Measurements from ENCODE around the gene DACT3. TPM values are rescaled to one million over a fixed set of nuclear protein-coding genes. Genes with fewer than 3 reads are reported as not detected.

DACT3 gene, protein sequence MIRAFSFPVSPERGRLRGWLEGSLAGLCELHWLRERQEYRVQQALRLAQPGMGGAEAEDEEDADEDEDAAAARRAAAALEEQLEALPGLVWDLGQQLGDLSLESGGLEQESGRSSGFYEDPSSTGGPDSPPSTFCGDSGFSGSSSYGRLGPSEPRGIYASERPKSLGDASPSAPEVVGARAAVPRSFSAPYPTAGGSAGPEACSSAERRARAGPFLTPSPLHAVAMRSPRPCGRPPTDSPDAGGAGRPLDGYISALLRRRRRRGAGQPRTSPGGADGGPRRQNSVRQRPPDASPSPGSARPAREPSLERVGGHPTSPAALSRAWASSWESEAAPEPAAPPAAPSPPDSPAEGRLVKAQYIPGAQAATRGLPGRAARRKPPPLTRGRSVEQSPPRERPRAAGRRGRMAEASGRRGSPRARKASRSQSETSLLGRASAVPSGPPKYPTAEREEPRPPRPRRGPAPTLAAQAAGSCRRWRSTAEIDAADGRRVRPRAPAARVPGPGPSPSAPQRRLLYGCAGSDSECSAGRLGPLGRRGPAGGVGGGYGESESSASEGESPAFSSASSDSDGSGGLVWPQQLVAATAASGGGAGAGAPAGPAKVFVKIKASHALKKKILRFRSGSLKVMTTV
- 1.1 and 6.5 TPM in 2 replicates for total RNA-seq (ENCODE audit: low replicate concordance)

DNA sequence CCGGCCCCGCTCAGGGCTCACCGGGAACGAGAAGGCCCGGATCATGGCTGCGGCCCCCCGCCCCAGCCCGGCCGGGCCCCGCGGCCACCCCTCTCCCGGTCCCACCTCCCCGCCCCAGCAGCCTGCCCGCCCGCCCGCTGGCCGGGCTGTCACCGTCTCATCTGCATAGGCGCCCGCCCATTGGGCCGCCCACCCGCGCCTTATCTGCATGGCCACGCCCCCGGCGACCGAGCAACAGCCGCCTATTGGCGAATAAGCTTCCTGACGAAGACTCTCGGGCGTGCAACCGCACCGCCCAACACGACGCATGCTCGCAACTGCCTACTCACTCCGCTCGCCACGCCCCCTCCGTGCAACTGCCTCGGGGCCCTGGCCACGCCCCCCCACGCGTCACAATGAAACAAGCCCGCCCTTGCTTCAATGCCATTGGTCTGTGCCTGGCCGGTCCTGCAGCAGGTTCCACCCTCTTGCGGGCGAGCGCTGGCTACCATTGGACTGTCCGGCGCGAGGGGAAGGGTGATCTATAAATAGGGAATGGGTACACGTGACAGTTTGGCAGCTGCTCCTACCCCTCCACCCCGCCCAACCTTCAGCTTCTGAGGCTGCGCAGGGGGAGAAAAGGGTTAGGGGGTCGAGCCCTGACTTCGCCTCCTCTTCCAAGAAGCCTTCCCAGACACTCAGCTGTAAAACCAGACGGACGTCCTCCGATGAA, at the start of gene DACT3:
Gene DACT3, minus strand, starts transcription at position 163 of the 712 bp plus-strand sequence. Its CDS starts 118 bp downstream, at position 45.

DNA sequence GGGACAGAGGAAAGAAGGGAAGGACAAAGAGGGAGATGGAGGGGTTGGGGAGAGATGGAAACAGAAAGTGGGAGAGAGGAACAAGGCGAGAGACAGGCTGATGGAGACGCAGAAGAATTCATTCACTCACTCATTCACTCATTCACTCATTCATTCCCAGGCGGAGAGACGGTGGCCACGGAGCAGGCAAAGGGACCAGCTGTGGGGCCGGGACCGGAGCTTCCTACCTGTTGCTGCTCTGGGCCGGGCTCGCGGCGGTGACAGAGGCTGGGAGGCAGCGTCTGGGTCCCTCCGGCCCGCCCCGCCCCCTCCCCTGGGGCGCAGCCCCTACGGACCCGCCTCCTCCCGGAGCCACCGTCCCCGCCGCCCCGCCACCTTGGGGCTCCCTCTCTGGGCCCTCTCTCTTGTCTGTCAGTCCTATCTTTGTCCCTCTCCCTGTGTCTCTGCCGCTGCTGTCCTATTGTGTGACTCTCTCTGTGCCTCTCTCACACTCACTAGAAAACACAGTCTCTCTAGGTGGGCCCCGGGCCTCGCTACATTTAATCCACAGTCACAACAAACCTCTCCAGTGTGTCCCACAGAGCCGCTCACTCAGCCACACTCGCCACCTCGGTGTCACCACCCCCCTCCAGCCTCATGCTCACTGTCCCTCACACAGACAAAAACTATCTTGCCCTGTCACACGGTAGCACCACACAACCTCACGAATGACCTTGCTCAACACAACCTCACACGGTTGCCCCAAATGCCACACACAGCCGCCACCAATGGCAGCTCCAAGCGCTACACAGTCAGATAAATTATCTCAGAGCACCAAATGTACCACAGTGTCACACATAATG, 24.8 kb downstream of the DACT3 start, which contains the start of gene GNG8:
Gene GNG8, minus strand, starts transcription at position 283 of the 842 bp plus-strand sequence. CDS start 1,520 bp downstream, outside the sequence.

DNA sequence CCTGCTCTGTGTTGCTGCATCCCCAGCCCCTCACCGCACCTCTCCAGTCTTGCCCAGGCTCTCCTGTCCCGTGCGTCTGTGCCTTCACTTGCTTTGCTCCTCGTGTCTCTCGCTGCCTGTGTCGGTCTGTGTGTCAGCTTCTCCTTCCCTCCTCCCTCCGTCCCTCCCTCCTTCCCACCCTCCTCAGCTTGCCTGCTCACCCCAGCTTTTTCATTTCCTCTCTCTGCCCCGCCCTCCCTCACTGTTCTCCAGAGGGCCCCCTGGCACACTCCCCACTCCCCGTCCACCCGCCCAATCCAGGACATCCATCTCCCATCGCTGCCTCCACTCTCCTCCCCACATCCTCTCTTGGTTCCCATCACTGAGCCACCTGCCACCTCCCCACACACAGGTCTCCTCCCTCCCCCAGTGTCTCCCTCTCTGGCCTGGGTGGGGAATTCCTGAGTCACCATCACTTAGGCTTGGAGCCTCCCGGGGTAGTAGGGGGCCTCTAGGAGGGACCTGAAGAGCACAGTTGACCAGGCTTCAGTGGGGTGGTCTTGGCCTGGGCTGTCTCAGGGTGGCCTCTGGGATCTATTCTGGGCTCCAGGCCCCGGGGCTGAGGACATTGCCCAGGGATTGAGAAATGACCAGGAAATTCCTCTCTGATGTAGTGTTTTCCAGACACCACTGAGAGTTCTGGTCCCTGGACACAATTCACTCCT, 35.9 kb downstream of the DACT3 start, which contains the start of gene PTGIR:
Gene PTGIR, minus strand, starts transcription at position 132 of the 704 bp plus-strand sequence. CDS start 864 bp downstream, outside the sequence.

DNA sequence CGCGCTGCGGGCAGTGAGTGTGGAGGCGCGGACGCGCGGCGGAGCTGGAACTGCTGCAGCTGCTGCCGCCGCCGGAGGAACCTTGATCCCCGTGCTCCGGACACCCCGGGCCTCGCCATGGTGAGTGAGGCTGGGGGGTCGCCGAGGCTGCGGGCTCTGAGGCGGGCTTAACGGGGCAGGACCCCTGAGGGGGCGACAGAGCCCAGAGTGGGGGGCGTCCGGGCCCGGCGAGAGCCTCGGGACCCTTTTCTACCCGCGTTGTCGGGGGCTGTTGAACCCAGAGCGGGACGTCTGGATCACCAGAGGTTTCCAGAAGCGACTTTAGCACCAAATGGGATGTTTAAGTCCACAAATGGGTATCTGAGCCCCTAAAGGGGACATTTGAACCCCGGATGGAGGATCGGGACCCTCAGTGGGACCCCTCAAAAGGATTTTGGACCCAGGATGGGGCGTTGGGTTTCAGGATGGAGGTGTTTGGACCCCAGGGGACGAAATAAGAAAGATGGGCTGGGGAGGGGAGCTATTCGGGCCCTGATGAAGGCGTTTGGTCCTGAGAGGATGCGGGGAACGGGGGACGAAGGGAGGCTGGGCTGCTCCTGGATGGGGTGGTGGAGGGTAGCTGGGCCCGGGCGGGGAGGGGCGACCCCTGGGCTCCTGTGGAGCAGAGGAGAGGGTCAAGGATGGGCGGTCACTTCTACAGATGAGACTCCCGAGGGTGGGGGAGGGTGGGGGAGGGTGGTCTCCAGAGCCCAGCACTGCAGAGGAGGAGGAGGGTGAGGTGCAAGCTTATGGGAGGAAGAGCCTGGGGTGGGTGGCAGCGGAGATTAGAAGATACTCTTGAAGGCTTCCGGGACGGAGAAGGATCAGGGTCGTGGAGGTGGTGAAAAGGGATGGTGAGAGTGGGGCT, 59.4 kb downstream of the DACT3 start, which contains the start of gene CALM3:
Gene CALM3, plus strand, starts transcription at position 13 of the 907 bp plus-strand sequence. Its CDS starts 105 bp downstream, at position 118.

Other genes starting within 250 kb of the DACT3 start
- 11.9 and 26.2 TPM in 2 replicates for gene CCDC8, start 247.6 kb downstream of the DACT3 start, total RNA-seq (ENCODE audit: low replicate concordance)
- 0.15 TPM in 1 of 2 replicates, not detected in the other for gene PNMA8C, start 232.2 kb downstream of the DACT3 start, total RNA-seq (ENCODE audit: low replicate concordance)
- gene PNMA8A, start 189.6 kb downstream of the DACT3 start, total RNA-seq (ENCODE audit: low replicate concordance) = 0.94 and 6.5 TPM in 2 replicates
- 0.38 and 3.6 TPM in 2 replicates for gene PNMA8B, start 165.3 kb downstream of the DACT3 start, total RNA-seq (ENCODE audit: low replicate concordance)
- gene CALM3, start 59.9 kb downstream of the DACT3 start, total RNA-seq (ENCODE audit: low replicate concordance) = 145 and 560 TPM in 2 replicates
- 8.5 and 17.7 TPM in 2 replicates for gene PTGIR, start 36.1 kb downstream of the DACT3 start, total RNA-seq (ENCODE audit: low replicate concordance)
- gene GNG8, start 25.0 kb downstream of the DACT3 start, total RNA-seq (ENCODE audit: low replicate concordance) = not detected in 2 replicates
- gene PRKD2, start 55.9 kb upstream of the DACT3 start, total RNA-seq (ENCODE audit: low replicate concordance) = 14.5 and 16.5 TPM in 2 replicates
- gene FKRP, start 84.9 kb upstream of the DACT3 start, total RNA-seq (ENCODE audit: low replicate concordance) = 5.6 and 10.2 TPM in 2 replicates
- 60.3 and 74.8 TPM in 2 replicates for gene STRN4, start 85.3 kb upstream of the DACT3 start, total RNA-seq (ENCODE audit: low replicate concordance)
- 89.9 and 97.9 TPM in 2 replicates for gene SLC1A5, start 127.4 kb upstream of the DACT3 start, total RNA-seq (ENCODE audit: low replicate concordance)
- gene AP2S1, start 189.7 kb upstream of the DACT3 start, total RNA-seq (ENCODE audit: low replicate concordance) = 168 and 192 TPM in 2 replicates
- 26.1 and 29.8 TPM in 2 replicates for gene ARHGAP35, start 199.8 kb upstream of the DACT3 start, total RNA-seq (ENCODE audit: low replicate concordance)

Data from smooth muscle cell of the coronary artery (primary cell).